Measurements from ENCODE around the gene ZMYND19.
"Not testable (repeated sequence)": the region's sequence is repeated elsewhere in the genome, so short reads cannot be mapped to it uniquely, and the experiment has no call there.

Gene ZMYND19

DNA sequence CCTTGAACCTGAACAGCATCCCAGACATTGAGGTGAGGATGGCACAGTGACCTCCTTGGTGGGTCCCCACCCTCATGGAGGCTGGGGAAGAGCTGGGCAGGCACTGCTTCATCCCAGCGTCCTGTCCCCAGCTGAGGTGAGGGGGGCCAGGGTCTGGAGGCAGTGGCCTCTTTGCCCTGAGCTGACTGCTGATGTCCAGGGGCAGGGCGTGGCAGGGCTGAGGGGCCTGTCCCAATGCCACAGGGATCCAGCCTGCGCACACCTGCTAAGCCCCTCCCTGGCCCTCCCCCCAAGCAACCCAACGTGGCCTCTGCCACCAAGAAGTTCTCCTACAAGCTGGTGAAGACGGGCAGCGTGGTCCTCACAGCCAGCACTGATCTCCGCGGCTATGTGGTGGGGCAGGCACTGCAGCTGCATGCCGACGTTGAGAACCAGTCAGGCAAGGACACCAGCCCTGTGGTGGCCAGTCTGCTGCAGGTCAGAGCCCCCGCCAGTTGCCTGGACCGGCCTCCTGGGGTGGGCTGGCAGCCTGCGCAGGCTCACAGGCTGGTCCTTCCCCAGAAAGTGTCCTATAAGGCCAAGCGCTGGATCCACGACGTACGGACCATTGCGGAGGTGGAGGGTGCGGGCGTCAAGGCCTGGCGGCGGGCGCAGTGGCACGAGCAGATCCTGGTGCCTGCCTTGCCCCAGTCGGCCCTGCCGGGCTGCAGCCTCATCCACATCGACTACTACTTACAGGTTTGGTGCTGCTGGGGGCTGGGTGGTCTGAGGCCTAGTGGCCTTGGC lies 23.6 kb upstream of the ZMYND19 start:
- DNase-seq, result no peak

GRCh38 chr9:137613259-137613658 lies 22.9 kb upstream of the ZMYND19 start:
- no peak for DNase-seq

GRCh38 chr9:137612741-137613142 lies 22.4 kb upstream of the ZMYND19 start:
- no peak for DNase-seq

DNA sequence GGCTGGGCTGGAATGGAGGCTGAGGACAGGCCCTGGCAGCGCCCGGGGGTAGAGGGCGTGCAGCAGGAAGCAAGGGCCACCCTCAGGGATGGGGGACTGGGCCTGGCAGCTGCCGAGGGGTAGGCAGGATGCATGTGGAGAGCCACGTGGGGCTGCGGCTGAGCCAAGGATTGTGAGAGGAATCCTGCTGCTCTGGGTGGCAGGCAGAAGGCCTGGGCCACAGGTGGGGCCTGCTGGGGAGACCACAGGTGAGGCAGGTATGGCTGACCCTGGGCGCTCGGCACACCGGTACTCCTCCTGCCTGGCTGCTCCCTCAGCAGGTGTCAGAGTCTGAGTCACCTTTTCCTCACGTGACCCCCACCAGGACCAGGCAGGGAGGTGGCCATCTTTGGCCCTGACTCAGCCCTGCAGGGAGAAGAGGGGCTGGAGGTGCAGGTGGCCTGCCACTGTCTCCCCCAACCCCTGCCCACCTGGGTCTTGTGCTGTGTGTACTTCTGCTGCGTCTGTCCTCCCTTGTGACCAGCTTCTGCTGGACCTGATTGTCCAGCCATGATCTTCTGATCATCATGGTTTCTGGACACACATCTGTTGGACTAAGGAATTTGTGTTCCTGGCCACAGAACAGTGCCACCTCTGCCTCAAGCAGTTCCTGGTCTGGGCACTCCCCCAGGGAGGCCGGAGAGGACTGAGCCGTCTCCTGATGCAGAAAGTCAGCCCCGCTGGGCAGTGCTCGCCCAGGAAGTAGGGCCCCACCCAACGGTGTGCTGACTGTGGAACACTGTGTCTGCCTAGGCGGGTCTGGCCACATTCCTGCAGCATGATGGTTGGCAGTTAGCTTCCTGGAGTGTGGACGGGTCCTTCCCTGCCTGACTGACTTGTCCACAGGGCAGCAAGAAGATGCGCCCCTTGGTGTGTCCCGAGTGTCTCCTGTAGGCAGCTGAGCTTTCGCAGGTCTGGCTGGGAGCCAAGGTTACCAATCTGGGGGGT lies 21.6 kb upstream of the ZMYND19 start:
- peak; percentile 97 for DNase-seq

GRCh38 chr9:137610944-137611343 lies 20.6 kb upstream of the ZMYND19 start:
- DNase-seq, result no peak

DNA sequence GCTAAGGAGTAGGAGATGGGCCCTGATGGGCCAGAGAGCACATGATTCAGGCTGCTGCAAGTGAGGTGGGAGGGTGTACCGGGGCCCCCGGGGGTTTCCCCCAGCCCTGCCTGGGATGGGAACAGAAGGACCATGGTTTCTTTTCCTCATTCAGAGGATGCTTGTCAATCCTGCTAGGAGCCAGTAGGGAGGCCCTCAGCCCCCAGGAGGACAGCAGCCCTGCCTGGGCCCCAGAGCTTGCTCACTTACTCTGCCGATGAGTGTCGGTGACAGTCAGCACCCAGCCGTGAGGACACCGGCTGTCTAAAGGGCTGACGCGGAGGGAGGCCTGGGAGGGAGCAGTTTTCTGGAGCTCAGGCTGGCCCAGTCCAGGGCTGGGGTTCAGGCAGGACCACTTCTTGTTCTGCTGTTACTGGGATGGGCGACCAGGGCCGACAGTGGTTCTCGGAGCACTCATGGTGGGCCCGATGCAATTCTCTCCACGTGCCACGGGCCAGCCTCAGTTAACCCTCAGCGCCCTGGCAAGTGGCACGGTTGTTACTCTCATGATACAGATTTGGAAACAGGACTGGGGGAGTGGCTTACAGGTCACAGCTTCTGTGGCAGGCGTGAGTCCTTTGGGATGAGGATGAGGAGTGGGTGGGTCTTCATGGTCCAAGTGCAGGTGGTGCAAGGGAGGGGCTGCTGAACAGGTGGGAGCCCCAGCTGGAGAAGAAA lies 17.0 kb upstream of the ZMYND19 start:
- no peak for DNase-seq

DNA sequence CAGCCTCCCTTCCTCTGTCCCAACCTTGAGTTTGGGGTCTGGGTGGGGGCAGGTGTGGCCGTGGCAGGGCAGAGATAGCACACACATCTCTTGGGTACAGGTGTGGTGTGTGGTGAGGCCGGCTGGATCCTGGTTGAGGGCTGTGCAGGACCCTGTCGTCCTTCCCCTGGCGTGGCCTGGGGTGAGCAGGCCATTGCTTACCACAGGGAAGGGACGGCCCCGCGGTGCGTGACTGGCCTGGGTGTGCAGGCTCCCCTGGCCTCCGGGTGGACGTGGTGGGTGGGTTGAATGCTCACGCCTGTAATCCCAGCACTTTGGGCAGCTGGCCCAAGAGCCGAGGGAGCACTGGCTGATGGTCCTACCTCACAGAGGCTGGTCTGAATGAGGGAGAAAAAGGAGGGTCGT lies 16.4 kb upstream of the ZMYND19 start:
- no peak for DNase-seq

DNA sequence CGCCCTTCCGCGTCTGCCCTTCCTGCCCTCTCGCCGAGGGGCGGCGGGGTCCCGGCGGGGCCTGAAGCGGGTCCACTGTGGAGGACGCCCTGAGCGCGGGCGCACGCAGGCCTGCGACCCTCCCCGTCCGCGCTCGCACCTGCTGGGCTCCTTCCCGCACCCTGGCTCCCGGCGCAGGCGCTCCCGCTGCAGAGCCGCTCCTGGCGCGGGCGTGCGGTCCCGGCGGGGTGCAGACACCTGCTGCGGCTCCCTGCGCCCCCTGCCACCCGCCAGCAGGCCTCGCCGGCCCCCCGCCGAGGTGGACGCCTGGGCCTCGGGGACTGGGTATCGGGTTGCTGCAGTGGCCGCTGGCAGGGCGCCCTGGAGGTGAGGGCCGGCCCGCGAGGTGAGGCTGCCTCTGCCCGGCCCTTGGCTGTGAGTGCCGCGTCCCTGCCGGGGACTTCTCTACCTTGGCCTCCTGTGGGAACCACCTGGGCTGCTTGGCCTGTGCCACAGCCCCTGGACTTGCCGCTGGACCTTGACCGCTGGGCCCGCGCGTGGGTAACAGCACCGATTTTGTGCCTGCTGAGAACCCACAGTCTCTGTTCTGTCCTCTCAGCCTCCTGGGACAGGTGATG lies 15.8 kb upstream of the ZMYND19 start:
- DNase-seq, result no peak

DNA sequence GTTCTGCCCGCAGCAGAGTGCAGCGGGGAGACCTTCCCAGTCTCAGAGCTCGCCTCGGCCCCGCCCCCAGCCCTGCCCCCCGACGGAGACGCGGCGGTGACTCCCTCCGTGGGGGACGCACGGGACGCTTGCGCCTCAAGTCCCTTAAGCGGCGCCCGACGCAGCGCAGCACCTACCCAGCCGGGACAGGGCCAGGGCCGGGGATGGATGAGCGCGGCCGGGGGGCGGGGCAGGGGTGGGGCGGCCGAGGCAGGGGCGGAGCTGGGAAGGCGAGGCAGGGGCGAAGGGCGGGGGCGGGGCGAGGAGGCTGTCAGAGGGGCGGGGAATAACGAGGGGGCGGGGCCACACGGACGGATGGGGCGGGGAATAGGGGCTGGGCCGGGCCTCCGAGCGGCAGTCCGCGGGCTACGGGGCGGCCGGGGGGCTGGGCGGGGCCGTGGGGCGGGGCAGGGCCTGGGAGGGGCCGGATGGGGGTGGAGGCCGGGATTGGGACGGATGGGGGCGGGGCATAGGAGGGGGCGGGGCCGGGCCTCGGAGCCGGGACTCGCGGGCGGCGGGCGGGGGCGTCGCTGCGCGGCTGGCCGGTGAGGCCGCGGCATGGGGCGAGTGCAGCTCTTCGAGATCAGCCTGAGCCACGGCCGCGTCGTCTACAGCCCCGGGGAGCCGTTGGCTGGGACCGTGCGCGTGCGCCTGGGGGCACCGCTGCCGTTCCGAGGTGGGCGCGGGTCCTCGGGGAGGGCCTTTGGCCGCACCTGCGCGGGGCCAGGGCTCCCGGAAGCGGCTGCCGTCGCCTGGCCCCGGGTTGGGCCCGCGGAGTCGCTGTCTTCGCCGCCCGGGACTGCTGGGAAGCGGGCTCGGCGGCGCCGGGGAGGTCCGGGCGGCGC lies 15.1 kb upstream of the ZMYND19 start, which contains the start of gene ARRDC1:
Gene ARRDC1, plus strand, starts transcription at position 566 of the 884 bp plus-strand sequence. Its CDS starts 32 bp downstream, at position 598.
- DNase-seq, result peak; percentile 79

GRCh38 chr9:137604345-137605086 lies 14.2 kb upstream of the ZMYND19 start:
- DNase-seq, result no peak

DNA sequence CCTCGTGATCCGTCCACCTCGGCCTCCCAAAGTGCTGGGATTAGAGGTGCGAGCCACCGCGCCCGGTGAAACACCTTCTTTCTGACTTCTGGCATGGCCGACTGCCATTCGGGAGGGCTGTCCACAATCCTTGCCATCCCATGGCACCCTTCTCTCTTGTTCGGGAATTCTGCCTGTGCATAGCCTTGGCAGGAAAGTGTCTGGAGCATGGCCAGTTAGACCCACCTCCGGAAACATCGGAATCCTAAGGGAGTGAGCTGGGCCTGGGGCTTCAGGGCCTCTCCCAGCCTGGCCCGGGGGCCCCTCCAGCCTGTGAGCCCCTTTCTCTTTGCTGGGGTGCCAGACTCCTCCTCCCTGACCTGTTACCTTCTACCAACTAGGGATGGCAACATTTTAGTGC lies 13.6 kb upstream of the ZMYND19 start:
- no peak for DNase-seq

DNA sequence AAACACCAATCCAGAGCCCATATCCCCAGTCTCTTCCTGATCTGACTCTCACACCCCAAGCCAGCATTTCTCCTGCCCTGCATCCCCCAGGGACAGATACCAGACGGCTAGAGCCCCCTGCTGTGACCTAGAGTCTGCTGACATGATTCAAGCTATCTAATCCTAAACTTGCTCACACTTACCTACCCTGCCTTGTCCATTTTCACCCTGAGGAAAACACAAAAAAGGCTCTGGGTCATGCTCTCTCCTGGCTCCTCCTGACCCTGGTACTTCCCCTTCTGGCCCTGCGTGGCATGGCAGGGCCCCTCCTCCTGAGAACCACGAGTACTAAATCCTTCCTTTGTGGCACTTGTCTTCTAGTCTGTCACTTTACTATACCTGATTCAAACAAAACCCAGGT lies 12.3 kb upstream of the ZMYND19 start:
- no peak for DNase-seq

DNA sequence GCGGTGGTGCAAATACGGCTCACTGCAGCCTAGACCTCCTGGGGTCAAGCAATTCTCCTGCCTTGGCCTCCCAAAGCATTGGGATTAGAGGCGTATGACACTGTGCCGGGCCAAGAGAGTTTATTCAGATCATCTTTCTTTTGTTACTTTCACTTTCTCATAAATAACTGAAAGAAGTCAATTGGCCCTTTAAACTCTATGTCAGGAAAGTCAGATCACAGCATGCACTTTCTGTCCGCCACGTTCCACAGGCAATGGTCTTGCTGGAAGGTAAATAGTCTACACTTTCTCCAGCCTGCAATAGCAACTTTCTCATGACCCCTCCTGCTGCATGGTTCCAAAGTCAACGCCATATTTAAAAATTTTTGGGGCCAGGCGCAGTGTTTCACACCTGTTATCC lies 8.6 kb upstream of the ZMYND19 start:
- DNase-seq, result no peak

- not testable (repeated sequence) for DNase-seq
Observed at GRCh38 chr9:137596577-137596976, 6.3 kb upstream of the ZMYND19 start.

GRCh38 chr9:137593176-137593575 lies 2.9 kb upstream of the ZMYND19 start:
- no peak for DNase-seq

DNA sequence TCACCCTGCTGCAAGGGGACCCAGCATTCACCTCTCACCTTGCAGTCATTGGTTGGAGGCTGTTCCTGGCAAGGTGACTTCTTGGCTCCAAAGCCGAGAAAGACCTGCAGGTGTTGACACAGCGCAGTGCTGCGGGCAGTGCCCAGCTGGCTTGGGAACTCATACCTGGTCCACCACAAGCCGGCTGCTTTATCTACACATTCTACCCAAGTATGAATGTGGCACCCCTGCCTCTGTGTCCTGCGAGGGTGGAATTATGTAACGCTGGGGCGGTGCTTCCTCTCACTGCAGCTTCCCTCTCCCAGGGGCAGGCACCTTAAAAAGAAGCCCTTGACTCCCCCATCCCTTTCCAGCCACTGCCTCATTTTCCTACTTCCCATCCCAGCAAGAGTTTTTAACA lies 2.5 kb upstream of the ZMYND19 start:
- DNase-seq, result no peak

- DNase-seq, result no peak
Observed at GRCh38 chr9:137590123-137590468, 216 bp downstream of the ZMYND19 start.

- DNase-seq, result no peak
Observed at GRCh38 chr9:137589441-137590122, 730 bp downstream of the ZMYND19 start.

DNA sequence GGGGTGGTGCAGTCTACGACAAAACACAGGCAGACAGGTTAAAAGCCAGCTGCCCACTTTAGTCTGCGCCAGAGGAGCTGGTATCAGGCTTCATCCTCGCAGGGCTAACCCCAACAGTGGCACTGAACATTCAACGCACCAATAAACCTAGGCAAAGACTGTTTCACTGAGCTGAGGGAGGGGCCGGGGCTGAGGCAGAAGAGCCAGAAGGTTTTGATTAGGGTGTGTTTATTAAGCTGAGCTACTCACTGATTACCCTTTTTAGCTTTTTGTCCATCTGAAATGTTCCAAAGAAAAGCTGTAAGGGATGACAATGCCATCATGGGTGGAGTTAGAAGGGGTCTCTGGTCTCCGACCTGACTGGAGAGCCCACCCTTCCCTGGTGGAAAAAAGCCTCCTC lies 1.4 kb downstream of the ZMYND19 start:
- no peak for DNase-seq

DNA sequence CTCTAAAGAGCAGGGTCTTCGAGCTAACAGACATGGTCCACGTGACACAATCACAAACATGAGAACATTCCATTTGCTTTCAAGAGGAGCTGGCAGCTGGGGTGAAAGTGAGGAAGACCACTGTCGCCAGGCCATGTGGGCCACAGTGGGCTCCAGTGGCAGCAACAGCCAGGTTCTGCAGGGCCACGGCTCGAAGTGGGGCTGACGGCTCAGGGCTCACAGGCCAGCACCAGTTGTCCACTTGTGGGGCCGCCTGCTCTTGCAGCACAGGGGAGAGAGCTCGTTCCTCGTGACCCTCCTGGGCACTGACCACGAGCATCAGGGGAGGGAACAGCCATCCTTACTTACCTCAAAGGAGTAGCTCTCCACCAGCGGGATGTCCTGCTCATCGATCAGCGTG lies 2.0 kb downstream of the ZMYND19 start:
- DNase-seq, result no peak

Data from NCI-H226 (cell line).